IMR-90 (cell line): ENCODE data around the gene EDN3.

Experiments used
- BHLHE40 ChIP-seq: fragments of 150-350 bp; IDR thresholded peaks from 2 replicates; pipeline ENCODE4 v1.6.1; 2016; ENCODE audit warnings: mild to moderate bottlenecking, low read depth, low read length
- CEBPB ChIP-seq: IDR thresholded peaks from 2 replicates; pipeline ENCODE4 v1.6.1; 2012; ENCODE audit warnings: low read depth, low read length, improper control_type of control experiment
- CHD1 ChIP-seq: IDR thresholded peaks from 2 replicates; pipeline ENCODE4 v1.6.1; 2012; ENCODE audit warnings: low read depth, low read length, improper control_type of control experiment
- MAFK ChIP-seq: IDR thresholded peaks from 2 replicates; pipeline ENCODE4 v1.6.1; 2012; ENCODE audit warnings: low read depth, low read length, improper control_type of control experiment
- MXI1 ChIP-seq: IDR thresholded peaks from 2 replicates; pipeline ENCODE4 v1.6.1; 2012; ENCODE audit warnings: low read depth, mild to moderate bottlenecking, low read length, moderate library complexity, borderline replicate concordance
- NFE2L2 ChIP-seq: fragments of 150-350 bp; IDR thresholded peaks from 2 replicates; pipeline ENCODE4 v1.6.1; 2016; ENCODE audit warnings: low read depth, mild to moderate bottlenecking, low read length
- POLR2A ChIP-seq: IDR thresholded peaks from 2 replicates; pipeline ENCODE4 v1.6.1; 2012; ENCODE audit warnings: mild to moderate bottlenecking, low read depth, low read length
- RAD21 ChIP-seq: IDR thresholded peaks from 2 replicates; pipeline ENCODE4 v1.6.1; 2012; ENCODE audit warnings: low read length, improper control_type of control experiment
- RFX5 ChIP-seq: IDR thresholded peaks from 2 replicates; pipeline ENCODE4 v1.8.0; 2012; ENCODE audit warnings: low read depth, mild to moderate bottlenecking, low read length, moderate library complexity
- SMC3 ChIP-seq: fragments of 150-350 bp; IDR thresholded peaks from 2 replicates; pipeline ENCODE4 v1.6.1; 2016; ENCODE audit warnings: low read depth, mild to moderate bottlenecking, antibody characterized with exemption, low read length, moderate library complexity
- TF ChIP-seq, protein P1 (sequence below): conservative IDR thresholded peaks from 2 replicates; pipeline ENCODE4 v1.5.1; 2012; ENCODE audit warnings: mild to moderate bottlenecking, low read depth, low read length, improper control_type of control experiment
- TF ChIP-seq, protein P2 (sequence below): fragments of 150-350 bp; IDR thresholded peaks from 2 replicates; pipeline ENCODE4 v1.6.1; 2017; ENCODE audit warnings: mild to moderate bottlenecking, antibody characterized with exemption, low read length, low read depth

DNA sequence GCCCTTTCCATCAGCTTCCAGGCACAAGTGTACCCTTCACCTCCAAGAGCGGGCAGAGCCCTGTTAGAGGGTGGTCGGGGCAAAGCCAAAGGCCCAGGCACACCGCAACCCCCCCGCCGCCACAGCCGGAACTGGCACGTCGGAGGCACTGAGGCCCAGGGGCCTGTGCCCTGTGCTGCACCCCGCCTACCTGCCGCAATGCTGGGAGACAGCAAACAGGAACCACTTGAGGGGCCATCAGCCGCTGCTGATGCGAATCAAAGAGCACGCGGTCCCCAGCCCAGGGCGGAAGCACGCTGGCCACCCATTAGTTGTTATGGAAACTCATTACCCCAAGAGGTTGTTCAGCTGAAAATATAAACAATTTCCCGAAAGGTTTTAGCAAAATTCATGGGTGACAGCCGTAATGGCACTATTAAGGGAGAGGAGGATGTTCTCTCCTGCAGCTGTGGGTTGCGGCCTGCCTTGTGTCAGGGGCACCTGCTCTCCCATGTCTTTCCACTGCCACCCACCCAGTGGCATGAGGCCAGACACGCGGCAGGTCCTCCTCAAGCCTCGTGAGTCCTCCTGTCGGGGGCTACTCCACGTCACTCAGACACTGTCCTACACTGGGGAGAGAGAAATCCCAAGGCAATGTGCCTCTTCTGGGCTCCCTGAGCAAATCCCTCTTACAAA lies 65.3 kb downstream of the EDN3 start:
- TF ChIP-seq, protein P1, sequence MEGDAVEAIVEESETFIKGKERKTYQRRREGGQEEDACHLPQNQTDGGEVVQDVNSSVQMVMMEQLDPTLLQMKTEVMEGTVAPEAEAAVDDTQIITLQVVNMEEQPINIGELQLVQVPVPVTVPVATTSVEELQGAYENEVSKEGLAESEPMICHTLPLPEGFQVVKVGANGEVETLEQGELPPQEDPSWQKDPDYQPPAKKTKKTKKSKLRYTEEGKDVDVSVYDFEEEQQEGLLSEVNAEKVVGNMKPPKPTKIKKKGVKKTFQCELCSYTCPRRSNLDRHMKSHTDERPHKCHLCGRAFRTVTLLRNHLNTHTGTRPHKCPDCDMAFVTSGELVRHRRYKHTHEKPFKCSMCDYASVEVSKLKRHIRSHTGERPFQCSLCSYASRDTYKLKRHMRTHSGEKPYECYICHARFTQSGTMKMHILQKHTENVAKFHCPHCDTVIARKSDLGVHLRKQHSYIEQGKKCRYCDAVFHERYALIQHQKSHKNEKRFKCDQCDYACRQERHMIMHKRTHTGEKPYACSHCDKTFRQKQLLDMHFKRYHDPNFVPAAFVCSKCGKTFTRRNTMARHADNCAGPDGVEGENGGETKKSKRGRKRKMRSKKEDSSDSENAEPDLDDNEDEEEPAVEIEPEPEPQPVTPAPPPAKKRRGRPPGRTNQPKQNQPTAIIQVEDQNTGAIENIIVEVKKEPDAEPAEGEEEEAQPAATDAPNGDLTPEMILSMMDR, result no peak
- no peak for TF ChIP-seq SMC3
- no peak for TF ChIP-seq CHD1
- TF ChIP-seq POLR2A, result no peak
- no peak for TF ChIP-seq CEBPB
- TF ChIP-seq BHLHE40, result no peak
- TF ChIP-seq, protein P2, sequence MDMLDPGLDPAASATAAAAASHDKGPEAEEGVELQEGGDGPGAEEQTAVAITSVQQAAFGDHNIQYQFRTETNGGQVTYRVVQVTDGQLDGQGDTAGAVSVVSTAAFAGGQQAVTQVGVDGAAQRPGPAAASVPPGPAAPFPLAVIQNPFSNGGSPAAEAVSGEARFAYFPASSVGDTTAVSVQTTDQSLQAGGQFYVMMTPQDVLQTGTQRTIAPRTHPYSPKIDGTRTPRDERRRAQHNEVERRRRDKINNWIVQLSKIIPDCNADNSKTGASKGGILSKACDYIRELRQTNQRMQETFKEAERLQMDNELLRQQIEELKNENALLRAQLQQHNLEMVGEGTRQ, result no peak
- no peak for TF ChIP-seq RFX5
- no peak for TF ChIP-seq MXI1
- TF ChIP-seq MAFK, result no peak
- TF ChIP-seq NFE2L2, result no peak
- TF ChIP-seq RAD21, result no peak
